GM18519 (cell line): ENCODE results near the gene MRPL43.
A peak's percentile ranks its signal among the peaks of the same experiment; 100 is the strongest.

Experiments
- ATAC-seq: cut with Tn5 transposase; IDR thresholded peaks from one replicate; pipeline ENCODE4 v1.9.1; 2021; ENCODE audit warnings: mild to moderate bottlenecking, moderate library complexity; ENCODE audit not compliant: unreplicated experiment, low FRiP score

Gene MRPL43

DNA sequence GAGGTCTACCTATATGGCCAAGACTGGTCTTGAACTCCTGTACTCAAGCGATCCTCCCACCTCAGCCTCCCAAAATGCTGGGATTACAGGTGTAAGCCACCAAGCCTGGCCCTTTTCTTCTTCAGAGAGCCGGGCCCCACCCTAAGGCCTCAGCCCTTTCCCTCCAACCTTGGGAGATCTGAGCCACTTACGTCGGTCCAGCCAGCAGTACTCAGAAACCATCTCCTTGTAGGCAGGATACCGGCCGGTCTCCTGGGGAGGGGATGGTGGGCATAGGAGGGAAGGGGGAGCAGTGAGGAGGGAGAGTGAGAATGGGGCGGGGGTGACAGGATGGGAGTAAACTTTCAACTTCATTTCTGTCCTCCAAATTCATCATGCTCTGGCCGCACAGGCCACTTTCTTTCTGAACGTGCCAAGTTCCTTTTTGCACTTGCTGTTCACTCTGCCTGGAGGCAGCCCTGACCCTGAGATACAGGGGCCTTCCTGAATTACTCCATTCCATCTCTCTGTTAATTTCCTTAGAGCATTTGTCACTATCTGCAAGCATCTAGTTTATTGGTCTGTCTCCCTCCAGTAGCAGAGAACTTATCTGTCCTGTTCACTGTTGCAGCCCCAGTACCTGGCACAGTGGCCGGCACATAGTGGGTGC is 33.3 kb upstream of the MRPL43 start:
- ATAC-seq, result no peak

DNA sequence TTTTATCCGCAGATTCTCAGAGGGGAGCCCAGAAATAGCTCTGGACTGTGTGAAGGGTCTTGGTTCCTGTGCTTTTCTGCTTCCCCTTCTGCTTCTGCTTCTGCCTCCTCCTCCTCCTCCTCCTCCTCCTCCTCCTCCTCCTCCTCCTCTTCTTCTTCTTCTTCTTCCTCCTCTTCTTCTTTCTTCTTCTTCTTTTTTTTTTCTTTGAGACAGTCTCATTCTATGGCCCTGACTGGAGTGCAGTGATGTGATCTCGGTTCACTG is 32.1 kb upstream of the MRPL43 start:
- no peak for ATAC-seq

DNA sequence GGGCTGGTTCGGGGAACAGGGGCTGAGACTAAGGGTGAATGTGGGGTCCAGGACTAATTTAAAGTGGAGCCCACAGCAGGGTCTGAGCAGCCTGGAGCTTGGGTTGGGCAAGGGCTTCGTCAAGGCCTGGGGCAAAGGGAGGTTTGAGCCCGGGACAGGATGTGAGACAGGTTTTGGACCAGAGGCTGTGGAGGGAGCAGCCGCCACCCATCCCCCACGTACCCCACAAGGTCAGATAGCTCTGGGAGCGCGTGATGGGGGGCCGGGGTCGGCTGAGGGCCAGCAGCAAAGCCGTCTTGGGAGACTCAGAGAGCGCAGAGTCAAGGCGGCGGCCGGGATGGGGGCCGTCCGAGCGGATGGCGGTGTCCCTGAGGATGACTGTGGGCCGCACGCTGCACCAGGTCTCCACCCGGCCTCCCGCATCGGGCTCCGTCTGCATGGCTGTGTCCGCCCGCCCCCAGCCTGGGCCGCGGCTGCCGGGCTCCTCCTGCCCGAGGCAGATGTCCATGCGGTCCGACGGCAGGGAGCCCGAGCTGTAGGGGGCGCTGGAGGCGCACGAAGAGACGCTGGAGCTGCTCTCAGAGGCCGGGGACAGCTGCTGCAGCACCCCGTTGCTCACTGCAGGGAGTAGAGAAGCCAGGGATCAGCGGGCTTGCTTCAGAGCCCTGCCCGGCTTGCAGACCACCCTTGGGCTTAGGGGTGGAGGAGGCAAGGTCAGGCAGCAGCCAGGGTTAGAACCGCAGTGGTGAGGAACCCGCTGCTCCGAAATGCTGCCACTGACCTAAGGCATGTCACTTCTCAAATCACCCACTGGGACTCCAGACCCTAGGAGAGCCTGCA is 31.5 kb upstream of the MRPL43 start:
- no peak for ATAC-seq

DNA sequence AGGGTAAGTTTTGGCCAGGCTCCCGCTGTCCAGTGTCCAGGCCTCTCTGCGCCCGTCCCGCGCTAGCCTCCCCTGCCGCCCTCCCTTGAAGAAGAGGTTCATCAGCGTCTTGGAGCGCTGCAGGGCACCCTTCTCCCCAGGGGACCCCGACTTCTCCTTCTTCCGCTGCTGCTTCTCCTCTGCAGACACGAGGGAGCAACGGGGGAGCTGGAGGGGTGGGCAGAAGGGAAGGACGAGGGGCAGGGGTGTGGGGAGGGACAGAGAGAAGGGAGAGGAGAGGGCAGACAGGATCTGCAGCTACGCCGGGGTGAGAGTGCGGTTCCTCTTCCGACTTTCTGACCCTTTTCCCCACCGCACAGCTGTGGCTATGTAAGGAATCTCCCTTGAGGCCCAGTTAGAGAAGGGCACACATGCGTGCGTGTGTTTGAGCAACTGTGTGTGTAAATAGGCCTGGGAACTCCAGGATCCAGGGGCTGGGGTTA is 30.9 kb upstream of the MRPL43 start:
- no peak for ATAC-seq

DNA sequence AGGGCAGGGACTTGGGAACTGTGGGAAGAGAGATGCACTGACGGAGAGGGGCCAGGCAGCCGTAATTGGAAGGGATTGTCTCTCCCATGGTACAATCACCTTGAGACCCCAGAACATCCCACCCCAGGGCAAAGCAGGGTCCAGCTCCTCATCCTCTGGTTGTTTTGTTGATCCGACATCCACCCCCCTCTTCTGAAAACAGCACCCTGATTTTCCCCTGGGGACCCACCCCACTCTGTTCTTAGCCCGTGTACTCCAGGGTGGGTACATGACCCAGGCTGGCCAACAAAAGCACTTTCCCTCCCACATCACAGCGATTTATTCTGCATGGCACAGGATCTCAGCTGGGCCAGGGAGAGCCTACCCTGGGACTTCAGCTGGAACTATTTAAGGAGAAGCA is 29.5 kb upstream of the MRPL43 start:
- ATAC-seq, result no peak

DNA sequence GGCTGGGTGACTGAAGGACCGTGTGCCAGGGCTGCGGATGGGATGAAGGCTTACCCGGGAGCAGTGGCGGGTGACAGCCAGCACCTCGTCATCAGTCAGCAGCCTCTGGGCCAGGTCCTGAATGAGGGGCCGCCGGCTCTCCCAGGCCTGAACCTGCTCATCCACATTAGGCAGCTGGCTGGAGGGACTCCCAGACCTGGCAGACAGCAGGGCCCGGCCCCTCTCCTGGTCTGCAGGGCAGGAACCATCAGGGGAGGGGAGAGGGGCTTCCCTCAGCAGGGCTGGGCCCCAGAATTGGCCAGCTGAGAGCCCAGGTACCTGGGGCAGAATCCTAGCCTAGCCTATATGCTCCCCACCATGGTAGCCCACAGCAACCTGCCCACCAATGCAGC is 28.3 kb upstream of the MRPL43 start:
- no peak for ATAC-seq

DNA sequence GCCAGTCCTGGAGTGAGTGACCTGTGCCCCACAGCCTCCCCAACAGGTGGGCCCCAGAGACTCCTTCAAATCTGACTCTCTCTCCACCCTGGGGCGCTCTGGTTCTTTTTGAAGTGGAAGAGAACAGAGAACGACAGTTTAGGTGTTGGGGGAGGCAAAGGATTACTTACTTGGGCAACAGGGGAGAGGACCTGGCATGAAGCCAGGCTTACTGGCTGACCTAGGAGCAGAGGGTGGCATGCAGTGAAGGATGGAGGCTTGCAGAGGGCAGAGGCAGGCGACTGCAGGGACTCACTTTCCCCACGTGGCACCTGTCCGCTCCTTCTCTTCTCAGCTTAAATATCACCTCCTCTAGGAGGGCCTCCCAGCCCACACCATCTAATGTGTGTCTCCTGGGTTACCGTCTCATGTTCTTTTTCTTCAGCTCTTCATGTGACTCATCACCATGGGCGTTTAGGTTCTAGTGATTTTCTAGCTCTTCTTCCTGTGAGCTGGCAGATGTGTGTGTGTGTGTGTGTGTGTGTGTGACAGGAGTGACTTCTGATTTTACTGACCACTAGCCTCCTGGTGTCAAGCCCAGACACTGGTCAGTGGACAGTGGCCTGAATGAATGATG is 27.8 kb upstream of the MRPL43 start:
- ATAC-seq, result no peak

DNA sequence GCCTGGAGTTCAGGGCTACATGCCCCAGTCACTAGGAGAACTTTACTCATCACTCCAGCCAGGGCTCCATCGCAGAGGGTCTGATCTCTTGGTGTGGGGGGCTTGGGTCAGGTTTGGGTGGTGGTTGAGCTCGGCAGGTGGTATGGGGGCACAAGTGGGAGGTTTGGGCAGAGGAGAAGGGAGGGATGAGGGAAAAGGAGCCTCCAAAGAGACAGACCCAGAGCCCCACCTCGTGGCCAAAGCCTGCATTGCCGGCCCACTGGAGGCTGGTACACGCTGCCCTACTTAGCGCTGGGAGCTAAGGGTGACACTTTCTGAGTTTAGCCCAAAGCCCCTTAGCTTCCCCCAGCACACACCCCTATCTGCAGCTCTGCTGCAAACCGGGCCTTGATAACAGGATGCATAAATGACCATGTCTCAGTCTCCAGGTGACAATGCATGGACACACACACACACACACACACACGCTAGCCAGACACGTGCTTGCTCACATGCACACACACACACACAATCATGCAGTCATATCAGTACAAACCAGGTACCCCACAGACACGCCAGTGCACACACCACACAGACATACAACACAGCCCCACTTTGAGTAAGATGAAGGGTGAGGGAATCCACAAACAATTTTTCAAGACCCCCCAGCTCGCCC is 27.1 kb upstream of the MRPL43 start:
- no peak for ATAC-seq

DNA sequence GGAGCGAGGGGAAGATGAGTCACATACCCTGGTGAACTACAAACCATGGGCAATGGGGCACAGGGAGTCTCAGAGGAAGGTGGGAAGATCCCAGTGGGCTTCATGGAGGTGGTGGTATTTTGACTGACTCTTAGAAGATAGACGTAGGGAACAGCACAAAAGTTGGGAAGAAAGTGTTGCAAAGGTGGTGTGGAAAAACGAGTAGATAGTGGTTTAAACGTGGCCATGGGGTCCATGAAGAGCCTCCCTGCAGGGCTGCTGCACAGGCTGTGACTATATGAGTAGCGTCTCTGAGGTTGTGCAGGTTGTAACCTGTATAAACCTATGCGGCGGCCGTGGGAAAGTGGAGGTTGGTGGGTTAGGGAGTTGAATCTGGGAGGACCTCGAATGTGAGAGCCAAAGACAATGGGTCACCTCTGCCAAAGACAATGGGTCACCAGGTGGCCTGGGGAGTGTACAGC is 26.1 kb upstream of the MRPL43 start:
- no peak for ATAC-seq

DNA sequence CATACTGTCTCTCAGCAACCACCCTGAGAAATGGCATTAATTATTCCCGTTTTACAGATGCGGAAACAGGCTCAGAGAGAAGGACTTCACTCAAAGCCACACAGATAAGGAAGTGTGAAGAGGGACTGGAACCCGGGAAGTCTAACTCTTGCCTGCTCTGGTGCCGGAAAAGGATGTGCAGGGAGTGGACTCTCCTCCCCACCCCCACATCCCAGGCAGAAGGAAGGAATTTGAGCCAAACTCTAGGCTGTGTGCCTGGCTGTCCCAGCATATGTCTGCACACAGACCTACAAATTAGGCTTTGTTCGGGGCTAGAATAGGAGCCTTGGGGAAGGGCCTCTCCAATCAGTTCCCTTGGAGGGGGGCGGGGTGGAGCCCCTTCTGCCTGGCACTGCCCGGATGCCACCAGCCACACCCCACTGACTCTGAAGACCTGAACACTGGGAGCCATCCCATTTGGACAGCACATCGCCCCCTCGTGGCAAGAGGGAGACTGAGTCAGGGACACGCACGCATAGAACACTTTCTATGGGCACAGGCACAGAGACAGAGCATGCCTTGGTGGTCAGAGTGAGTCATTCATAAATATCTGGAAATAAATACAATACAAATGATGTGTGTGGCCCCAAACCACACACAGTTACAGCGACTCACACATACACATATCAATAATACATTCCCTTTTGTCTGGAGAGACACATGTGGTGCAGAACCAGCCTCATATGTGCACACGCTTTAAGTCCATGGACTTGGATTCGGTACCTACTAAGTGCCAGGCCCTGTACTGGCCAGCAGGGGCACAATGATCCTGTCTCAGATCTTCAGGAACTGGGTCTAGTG is 25.4 kb upstream of the MRPL43 start:
- ATAC-seq, result peak; percentile 41

DNA sequence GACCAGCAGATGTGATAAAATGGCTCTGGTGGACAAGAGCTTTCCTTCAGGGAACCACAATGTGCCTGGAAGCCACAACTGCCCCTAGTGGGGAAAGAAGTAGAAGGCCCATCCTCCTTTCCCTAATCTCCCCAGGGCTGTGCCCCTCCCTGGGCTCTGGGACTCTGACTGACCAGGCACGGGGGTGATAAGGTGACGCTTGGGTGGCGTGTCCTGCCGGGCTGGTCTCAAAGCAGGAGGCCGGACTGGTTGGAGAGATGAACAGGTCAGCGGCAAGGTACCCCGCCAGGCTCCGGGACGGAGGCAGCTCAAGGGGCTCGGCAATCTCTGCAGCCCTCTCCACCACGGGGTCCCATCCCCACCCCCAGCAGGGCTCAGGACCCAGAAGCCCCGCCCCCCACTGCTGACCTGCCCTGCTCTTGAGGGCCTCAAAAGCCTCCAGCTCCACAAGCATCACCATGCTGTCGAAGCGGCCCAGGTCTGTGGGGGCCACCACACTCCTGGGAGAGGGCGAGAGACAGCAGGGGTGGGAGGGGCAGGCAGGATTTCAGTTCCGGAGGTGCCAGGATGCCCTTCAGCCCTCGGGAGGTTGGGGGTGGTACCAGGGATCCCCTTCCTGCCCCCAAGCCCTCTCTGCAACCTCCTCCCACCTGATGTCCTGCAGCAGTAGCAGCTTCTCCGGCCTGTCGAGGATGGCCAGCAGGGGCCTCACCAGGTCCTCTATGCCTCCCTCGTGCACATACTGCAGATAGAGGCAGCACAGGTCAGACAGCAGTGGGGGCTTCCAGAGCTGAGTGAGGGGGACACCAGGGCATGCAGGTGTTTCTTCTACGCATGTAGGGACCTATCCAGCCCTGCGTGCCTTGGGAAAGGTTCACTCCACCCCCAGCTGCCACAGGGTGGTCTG is 24.5 kb upstream of the MRPL43 start:
- no peak for ATAC-seq

DNA sequence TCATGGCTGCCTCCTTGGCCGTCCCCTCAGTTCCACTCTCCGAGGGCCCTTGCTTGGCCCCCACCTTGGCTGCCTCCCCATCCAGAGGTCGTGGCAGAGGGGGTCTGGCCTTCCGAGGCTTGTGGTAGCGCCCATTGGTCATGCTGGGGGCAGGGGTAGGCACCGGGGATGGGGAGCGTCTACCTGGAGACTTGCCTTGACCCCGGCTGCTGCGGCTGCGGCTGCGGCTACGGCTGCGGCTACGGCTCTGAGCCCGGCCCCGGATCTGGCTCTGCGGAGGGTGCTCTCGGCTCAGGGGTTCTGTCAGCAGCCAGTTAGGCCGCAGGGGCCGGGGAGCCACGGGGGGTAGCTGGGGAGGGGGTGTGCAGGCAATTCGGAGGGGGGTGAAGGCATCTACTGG is 23.0 kb upstream of the MRPL43 start:
- no peak for ATAC-seq

DNA sequence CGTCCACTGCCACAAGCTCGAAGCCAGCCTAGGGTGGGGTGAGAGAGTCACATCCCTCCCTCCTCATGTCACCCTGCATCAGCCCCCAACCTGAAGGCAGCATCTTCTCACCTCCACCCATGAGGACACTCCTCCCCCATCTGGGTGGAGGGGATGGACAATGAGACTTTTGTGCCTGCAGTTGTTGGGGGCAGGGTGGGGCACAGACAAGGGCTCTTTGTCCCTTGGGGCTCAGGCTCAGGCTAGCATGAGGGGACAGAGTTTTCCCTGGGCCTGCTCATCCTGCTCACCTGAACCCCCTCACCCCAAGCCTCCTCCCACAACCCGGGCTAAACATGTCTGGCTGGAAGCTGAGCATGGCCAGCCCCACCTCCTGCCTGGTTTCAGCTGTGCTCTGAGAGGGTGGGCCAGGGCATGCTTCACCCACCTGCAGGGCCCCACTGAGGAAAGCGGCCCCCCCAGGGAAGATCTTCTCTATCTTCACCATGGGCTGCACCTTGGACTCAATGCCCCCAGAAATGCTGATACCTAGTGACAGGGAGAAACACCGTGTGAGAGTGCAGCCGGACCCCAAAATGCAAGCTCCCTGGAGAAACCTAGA is 21.6 kb upstream of the MRPL43 start:
- no peak for ATAC-seq

DNA sequence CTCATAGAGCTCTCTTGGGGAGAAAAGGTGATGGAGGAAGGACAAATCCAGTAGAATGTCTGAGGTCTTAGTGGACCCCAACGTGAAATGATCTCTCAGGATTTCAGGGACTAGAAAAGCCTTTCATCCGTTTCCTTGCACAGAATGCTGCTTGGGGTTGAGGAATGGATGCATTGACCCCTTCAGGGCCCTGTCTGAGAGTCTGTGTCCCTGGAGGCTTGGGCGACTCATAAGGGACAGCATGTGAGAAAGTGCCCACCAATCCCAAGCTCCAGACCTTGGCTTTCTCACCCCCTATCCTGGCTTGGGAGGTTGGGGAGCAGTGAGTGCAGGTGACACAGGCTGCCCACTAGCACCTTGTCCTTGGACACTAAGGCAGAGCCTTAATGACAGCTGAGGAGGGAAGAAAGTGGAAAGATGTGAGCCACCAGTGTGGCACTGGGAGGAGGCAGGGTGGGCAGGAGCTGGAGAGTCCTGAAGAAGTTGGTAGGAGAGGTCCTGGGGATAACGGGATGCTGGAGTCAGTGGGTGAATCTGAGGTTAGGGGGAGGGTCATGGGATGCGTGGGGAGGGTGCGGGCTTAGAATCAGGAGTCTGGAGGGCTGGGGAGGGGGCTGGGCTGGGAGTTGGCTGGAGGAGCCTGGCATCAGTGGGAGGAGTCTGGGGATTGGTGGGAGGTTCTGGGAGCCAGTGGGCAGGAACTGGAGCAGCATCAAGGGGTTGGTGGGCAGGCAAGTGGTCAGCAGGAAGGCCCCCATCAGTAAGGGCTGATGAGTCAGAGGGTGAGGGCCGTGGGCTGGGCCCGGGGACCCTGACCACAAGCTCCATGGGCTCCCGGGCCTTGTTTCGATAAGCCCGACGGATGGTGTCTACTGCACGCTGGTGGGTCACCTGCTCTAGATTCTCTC is 20.9 kb upstream of the MRPL43 start:
- ATAC-seq, result no peak

DNA sequence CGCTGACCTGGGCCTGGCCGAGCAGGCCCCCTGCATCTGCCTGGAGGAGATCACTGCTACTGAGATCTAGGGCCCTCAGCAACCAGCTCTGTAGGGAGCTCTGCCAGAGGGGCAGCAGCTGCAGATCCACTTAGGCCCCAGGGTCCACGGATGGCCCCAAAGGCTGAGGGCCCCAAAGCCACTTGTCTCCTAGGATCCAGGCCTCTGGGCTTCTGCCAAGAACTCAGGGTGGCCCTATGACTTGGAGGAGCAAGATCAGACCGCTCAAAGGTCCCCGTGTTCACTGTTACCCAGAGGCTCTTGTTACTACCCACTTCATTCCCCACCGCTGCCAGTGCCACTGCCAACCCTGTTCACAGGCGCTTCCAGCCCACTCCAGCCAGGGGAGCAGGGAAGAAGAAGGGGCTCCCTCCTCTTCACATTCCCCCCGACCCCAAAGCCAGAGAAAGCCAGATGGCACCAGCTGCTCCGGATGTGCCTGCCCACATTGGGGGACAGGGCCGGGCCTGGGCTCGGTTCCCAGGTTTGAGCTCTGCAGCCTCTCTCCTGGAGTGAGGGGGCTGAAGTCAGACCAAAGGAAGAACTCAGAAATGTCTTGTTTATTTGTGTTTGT is 19.9 kb upstream of the MRPL43 start:
- no peak for ATAC-seq

DNA sequence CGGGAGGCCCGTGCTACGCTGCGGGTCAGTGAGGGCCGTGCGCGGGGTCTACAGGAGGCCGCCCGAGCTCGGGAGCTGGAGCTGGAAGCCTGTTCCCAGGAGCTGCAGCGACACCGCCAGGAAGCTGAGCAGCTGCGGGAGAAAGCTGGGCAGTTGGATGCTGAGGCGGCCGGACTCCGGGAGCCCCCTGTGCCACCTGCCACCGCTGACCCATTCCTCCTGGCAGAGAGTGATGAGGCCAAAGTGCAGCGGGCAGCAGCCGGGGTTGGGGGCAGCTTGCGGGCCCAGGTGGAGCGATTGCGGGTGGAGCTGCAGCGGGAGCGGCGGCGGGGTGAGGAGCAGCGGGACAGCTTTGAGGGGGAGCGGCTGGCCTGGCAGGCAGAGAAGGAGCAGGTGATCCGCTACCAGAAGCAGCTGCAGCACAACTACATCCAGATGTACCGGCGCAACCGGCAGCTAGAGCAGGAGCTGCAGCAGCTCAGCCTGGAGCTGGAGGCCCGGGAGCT is 19.3 kb upstream of the MRPL43 start:
- ATAC-seq, result no peak

DNA sequence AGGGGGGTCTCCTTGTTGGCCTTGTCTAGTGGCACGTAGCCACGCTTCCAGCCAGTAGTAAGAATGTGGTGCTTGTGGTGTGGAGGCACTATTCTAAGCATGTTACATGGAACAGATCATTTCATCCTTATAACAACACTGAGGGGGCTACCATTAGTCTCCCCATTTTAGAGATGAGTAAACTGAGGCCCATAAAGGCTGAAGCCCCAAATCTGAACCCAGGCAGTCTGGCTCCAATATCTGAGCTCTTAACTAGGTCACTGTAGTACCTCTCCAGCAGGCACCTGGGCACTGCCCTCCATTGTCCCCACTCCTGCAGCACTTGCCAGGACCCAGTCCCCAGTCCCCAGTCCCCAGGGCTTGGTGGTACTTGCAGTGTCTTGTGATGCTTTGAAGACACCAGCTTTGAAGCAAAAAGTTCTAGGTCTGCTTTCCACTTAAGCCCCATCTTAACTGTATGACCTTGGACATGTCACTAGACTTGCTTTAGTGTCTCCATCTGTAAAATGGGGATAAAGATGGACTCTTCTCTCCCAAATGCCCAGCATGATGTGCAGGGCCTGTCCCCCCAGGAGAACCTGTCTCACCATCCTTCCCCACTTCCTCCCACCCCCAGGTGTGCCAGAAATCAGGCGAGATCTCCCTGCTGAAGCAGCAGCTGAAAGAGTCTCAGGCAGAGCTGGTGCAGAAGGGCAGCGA is 18.7 kb upstream of the MRPL43 start:
- no peak for ATAC-seq
